Measurements from ENCODE around the gene TMEM45A. TPM values are rescaled to one million over a fixed set of nuclear protein-coding genes. Genes with fewer than 3 reads are reported as not detected.

TMEM45A gene
- total RNA-seq, 1 experiment from 2014 or later, result 10.1 TPM

GRCh38 chr3:100602506-100603444, 110.4 kb downstream of the TMEM45A start:
- H3K9me3 Mint-ChIP-seq, result peaks cover 4 to 7% of the 10 kb centered on the region in 2 experiments; a peak in 4 of 5 replicates
- no peak overlapping the region for H3K4me2 ChIP-seq (ENCODE audit: insufficient read depth, insufficient read length, low read length)
- H3K27ac Mint-ChIP-seq, result peak overlapping the region in 2 of 3 experiments; percentile 57 to 87; a peak in 5 of 7 replicates

More at GRCh38 chr3:100602506-100603444, 110.4 kb downstream of the TMEM45A start:
- no peak overlapping the region for H3K9ac ChIP-seq (ENCODE audit: extremely low read depth, insufficient read length, low read length)
- H3K27ac ChIP-seq (ENCODE audit: insufficient read length, low read depth, low read length), result no peak overlapping the region
- H4K8ac ChIP-seq (replicated peaks; ENCODE audit: insufficient read length, low read depth, low read length), result no peak overlapping the region
- H3K56ac ChIP-seq (ENCODE audit: insufficient read length, low read depth, low read length), result no peak overlapping the region
- no peak overlapping the region for H3K4ac ChIP-seq (ENCODE audit: low read depth, low read length)
- no peak overlapping the region for H3K23ac ChIP-seq (ENCODE audit: insufficient read length, low read depth, low read length)
- H4K5ac ChIP-seq (ENCODE audit: insufficient read length, low read depth, low read length), result no peak overlapping the region
- no peaks in the 10 kb centered on the region for H3K27me3 ChIP-seq (ENCODE audit: insufficient read depth, low read length)
- peak; percentile 32 for DNase-seq
- no peaks in the 10 kb centered on the region for H3K79me2 ChIP-seq (ENCODE audit: insufficient read depth, low read length)
- no peak overlapping the region for H2BK12ac ChIP-seq (ENCODE audit: insufficient read length, low read depth, low read length)
- Mint-ChIP-seq H3K36me3 (ENCODE audit: insufficient read depth in 1 of 3, low read depth in 3 of 3) (peaks cover 0 to 8% (median 2%) of the 10 kb centered on the region in 3 experiments; a peak in 2 of 7 replicates), H3K4me1 (peaks cover 27% of the 10 kb centered on the region in 2 experiments), H3K27me3 (ENCODE audit: low read depth) (no peaks in the 10 kb centered on the region; the same call in 1 of the 2 replicates), H3K4me3 (no peak overlapping the region)
- peaks cover 3% of the 10 kb centered on the region; the same call in 1 of the 2 replicates for H3K4me1 ChIP-seq (ENCODE audit: insufficient read depth, low read length)
- no peak overlapping the region for H4K91ac ChIP-seq (ENCODE audit: insufficient read length, low read depth, low read length)
- H2BK20ac ChIP-seq (ENCODE audit: low read depth, low read length, poor library complexity, severe bottlenecking), result no peak overlapping the region
- no peaks in the 10 kb centered on the region for H3K23me2 ChIP-seq (ENCODE audit: insufficient read length, low read depth, low read length, poor library complexity, severe bottlenecking)
- no peak overlapping the region for H3T11ph ChIP-seq (ENCODE audit: low read length)
- peak overlapping the region; percentile 75 for H2AFZ ChIP-seq (ENCODE audit: low read length)
- H2BK120ac ChIP-seq (ENCODE audit: low read depth, low read length, poor library complexity, severe bottlenecking), result no peak overlapping the region
- no peak overlapping the region for H3K14ac ChIP-seq (ENCODE audit: insufficient read depth, low read length)
- H4K20me1 ChIP-seq (ENCODE audit: control insufficient read depth, insufficient read depth, insufficient read length), result no peaks in the 10 kb centered on the region
- no peak overlapping the region for H2BK15ac ChIP-seq (ENCODE audit: low read depth, low read length)
- H2BK5ac ChIP-seq (ENCODE audit: insufficient read length, low read length), result no peak overlapping the region
- H3K79me1 ChIP-seq (ENCODE audit: insufficient read depth, low read depth, low read length, poor library complexity, severe bottlenecking), result no peaks in the 10 kb centered on the region
- H3K9me3 ChIP-seq (ENCODE audit: control insufficient read depth, low read depth, low read length), result no peaks in the 10 kb centered on the region
- no CpG with 5 or more reads among the region's 7 CpGs for WGBS (ENCODE audit: extremely low coverage, insufficient read length, low lambda C conversion rate)
- no peak overlapping the region for H3K18ac ChIP-seq (ENCODE audit: insufficient read length, low read depth, low read length)
- no peak overlapping the region for H2AK5ac ChIP-seq (ENCODE audit: insufficient read length, low read length)
- TF ChIP-seq CTCF (conservative IDR thresholded peaks at IDR 0.05), result no peak
